Suprapubic skin (tissue), 4 donors: Measurements from ENCODE around the gene SMAP2.

Experiments
- POLR2A ChIP-seq, 2 donors: fragments of 450-650 bp; IDR thresholded peaks; one replicate each; pipeline ENCODE4 v1.6.1; 2017; ENCODE audit warnings: antibody characterized with exemption in 2 of 2, mild to moderate bottlenecking in 2 of 2, moderate library complexity in 2 of 2
- POLR2AphosphoS5 ChIP-seq, 3 donors: sonication (generic); formaldehyde crosslinking; IDR thresholded peaks; one replicate each; pipeline ENCODE4 v1.6.1; 2017; ENCODE audit warnings: antibody characterized with exemption in 3 of 3
- TF ChIP-seq, protein P1 (sequence below), 2 donors: fragments of 200-600 bp in 1 of 2; fragments of 450-650 bp in 1 of 2; sonication (generic) in 1 of 2; IDR thresholded peaks; one replicate each; pipeline ENCODE4 v1.5.1; 2016 to 2019; ENCODE audit warnings: antibody characterized with exemption in 2 of 2, mild to moderate bottlenecking in 1 of 2, moderate library complexity in 1 of 2

DNA sequence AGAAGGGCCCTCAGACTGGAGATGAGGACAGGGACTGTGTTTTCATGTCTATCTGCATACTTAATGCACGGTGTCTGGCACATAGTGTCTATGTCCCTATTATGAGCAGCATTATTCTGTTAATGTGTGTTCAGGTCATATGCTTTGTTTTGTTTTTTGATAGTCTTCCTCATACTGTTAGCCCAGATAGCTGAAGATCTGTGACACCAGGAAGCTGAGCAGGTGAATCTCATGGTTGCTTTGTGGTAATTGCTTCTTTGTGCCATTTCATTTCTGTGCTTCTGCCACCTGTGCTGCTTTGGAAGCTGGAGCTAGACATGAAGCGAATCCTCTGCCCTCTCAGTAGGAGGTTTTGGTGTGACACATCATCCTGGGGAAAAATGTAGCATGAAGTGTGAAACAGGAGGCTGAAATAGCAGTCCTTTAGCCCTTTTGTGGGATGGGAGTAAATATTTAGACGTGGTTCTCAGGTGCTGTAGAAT lies 15.8 kb downstream of the SMAP2 start:
- TF ChIP-seq POLR2A (IDR thresholded peaks at IDR 0.05) (no peak), POLR2AphosphoS5 (IDR thresholded peaks at IDR 0.05) (no peak)
- TF ChIP-seq, protein P1, sequence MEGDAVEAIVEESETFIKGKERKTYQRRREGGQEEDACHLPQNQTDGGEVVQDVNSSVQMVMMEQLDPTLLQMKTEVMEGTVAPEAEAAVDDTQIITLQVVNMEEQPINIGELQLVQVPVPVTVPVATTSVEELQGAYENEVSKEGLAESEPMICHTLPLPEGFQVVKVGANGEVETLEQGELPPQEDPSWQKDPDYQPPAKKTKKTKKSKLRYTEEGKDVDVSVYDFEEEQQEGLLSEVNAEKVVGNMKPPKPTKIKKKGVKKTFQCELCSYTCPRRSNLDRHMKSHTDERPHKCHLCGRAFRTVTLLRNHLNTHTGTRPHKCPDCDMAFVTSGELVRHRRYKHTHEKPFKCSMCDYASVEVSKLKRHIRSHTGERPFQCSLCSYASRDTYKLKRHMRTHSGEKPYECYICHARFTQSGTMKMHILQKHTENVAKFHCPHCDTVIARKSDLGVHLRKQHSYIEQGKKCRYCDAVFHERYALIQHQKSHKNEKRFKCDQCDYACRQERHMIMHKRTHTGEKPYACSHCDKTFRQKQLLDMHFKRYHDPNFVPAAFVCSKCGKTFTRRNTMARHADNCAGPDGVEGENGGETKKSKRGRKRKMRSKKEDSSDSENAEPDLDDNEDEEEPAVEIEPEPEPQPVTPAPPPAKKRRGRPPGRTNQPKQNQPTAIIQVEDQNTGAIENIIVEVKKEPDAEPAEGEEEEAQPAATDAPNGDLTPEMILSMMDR (IDR thresholded peaks at IDR 0.05), result no peak
